B cell (primary cell): ENCODE results near the gene TMEM219. TPM values are rescaled to one million over a fixed set of nuclear protein-coding genes. Genes with fewer than 3 reads are reported as not detected.

ENCODE experiments used
- ATAC-seq: fragments of 200-7000 bp; cut with Tn5 transposase; one replicate; pipeline ENCODE4 v1.10.0; 2021; ENCODE audit warnings: low read depth, mild to moderate bottlenecking, moderate number of reproducible peaks, moderate library complexity
- CTCF ChIA-PET: fragments of 350-600 bp; sonication (Branson Sonifier 250); formaldehyde crosslinking; loops from one replicate; lab custom pipeline; 2021; ENCODE audit warnings: antibody characterized with exemption, inconsistent platforms; lab: Charles Lee
- POLR2A ChIA-PET: fragments of 350-600 bp; sonication (Branson Sonifier 250); formaldehyde crosslinking; loops from one replicate; lab custom pipeline; 2021; ENCODE audit warnings: antibody characterized with exemption; lab: Charles Lee
- DNase-seq: peaks from one replicate; pipeline ENCODE4 v3.0.0; 2013
- H2AFZ ChIP-seq: 2 replicates; pipeline ENCODE4 v1.6.1; 2012; ENCODE audit warnings: mild to moderate bottlenecking, low read depth, low read length; ENCODE audit not compliant: insufficient read depth, poor library complexity, severe bottlenecking
- H3K27ac ChIP-seq, 2 donors: 1 replicate in 1 of 2; 2 replicates in 1 of 2; pipeline ENCODE4 v1.5.1; 2012 to 2013; ENCODE audit warnings: low read length in 2 of 2, mild to moderate bottlenecking in 2 of 2, moderate library complexity in 1 of 2
- H3K27me3 ChIP-seq, 4 experiments: fragments of 200-600 bp in 1 of 4; sonication (generic) in 1 of 4; replicated peaks in 1 of 4; 1 replicate in 2 of 4; 2 replicates in 2 of 4; pipeline versions ENCODE4 v1.6.1 to v1.7.0; 2013 to 2016; ENCODE audit warnings: low read length in 3 of 4, mild to moderate bottlenecking in 2 of 4, mixed read lengths in 1 of 4, moderate library complexity in 1 of 4; ENCODE audit not compliant: insufficient read depth in 4 of 4, control insufficient read depth in 3 of 4; ENCODE audit errors: control extremely low read depth in 1 of 4
- H3K36me3 ChIP-seq, 2 experiments: replicated peaks in 1 of 2; 1 replicate in 1 of 2; 2 replicates in 1 of 2; pipeline versions ENCODE4 v1.6.1 to v1.7.1; 2013; ENCODE audit warnings: low read length in 1 of 2; ENCODE audit not compliant: insufficient read depth in 2 of 2, control insufficient read depth in 1 of 2; ENCODE audit errors: control extremely low read depth in 1 of 2, extremely low read depth in 1 of 2
- H3K4me1 ChIP-seq, 2 donors: fragments of 200-600 bp in 1 of 2; sonication (generic) in 1 of 2; 1 replicate in 1 of 2; 2 replicates in 1 of 2; pipeline versions ENCODE4 v1.5.1 to v1.6.1; 2013 to 2017; ENCODE audit warnings: low read length in 2 of 2; ENCODE audit not compliant: control insufficient read depth in 2 of 2, insufficient read depth in 2 of 2
- H3K4me2 ChIP-seq: replicated peaks from 2 replicates; pipeline ENCODE3; 2012; ENCODE audit warnings: mild to moderate bottlenecking, low read depth, low read length; ENCODE audit not compliant: poor library complexity, severe bottlenecking
- H3K4me3 ChIP-seq, 5 experiments: fragments of 200-600 bp in 1 of 5; sonication (generic) in 1 of 5; 1 replicate in 3 of 5; 2 replicates in 2 of 5; pipeline versions ENCODE4 v1.5.1 to v1.7.0; 2011 to 2016; ENCODE audit warnings: low read length in 4 of 5, mild to moderate bottlenecking in 4 of 5, low read depth in 2 of 5, control low read depth in 1 of 5, moderate library complexity in 1 of 5; ENCODE audit not compliant: insufficient read depth in 1 of 5; ENCODE audit errors: control extremely low read depth in 1 of 5, extremely low read depth in 1 of 5
- H3K79me2 ChIP-seq: fragments of 200-600 bp; sonication (generic); one replicate; pipeline ENCODE4 v1.6.0; 2016; ENCODE audit warnings: low read length; ENCODE audit not compliant: control insufficient read depth, insufficient read depth
- H3K9ac ChIP-seq: fragments of 200-600 bp; sonication (generic); 2 replicates; pipeline ENCODE4 v1.6.1; 2017; ENCODE audit warnings: mild to moderate bottlenecking, low read length, moderate library complexity
- H3K9me3 ChIP-seq, 3 donors: one replicate each; pipeline versions ENCODE4 v1.6.1 to v1.7.1; 2013; ENCODE audit warnings: low read length in 2 of 3; ENCODE audit not compliant: control insufficient read depth in 2 of 3, insufficient read depth in 1 of 3; ENCODE audit errors: control extremely low read depth in 1 of 3
- H4K20me1 ChIP-seq: 2 replicates; pipeline ENCODE4 v1.6.0; 2012; ENCODE audit warnings: mild to moderate bottlenecking, low read length; ENCODE audit not compliant: insufficient read depth, control insufficient read depth, poor library complexity, severe bottlenecking
- H3K27ac Mint-ChIP-seq: one replicate; pipeline ENCODE4 v1.8.0; 2021; ENCODE audit warnings: mixed read lengths
- H3K27me3 Mint-ChIP-seq: one replicate; pipeline ENCODE4 v1.8.0; 2021; ENCODE audit warnings: mixed read lengths
- H3K4me1 Mint-ChIP-seq: one replicate; pipeline ENCODE4 v1.8.0; 2021; ENCODE audit warnings: mixed read lengths
- H3K4me3 Mint-ChIP-seq: one replicate; pipeline ENCODE4 v1.8.0; 2021; ENCODE audit warnings: mixed read lengths
- H3K9me3 Mint-ChIP-seq: one replicate; pipeline ENCODE4 v1.8.0; 2022; ENCODE audit warnings: mixed read lengths; ENCODE audit not compliant: insufficient read depth
- EZH2 ChIP-seq: IDR thresholded peaks from 2 replicates; pipeline ENCODE4 v1.6.1; 2012; ENCODE audit warnings: borderline replicate concordance, low read depth, mild to moderate bottlenecking, moderate library complexity, low read length; ENCODE audit not compliant: insufficient read depth, poor library complexity, severe bottlenecking
- WGBS: methylation state at CpG from one replicate; pipeline ENCODE4 v1.1.5; 2013; ENCODE audit warnings: missing lambda C conversion rate; ENCODE audit not compliant: insufficient coverage; 5-methylcytosine and 5-hydroxymethylcytosine counted together
- intact Hi-C: fragments of 100-400 bp; cut with micrococcal nuclease; formaldehyde crosslinking; loops from one replicate; pipeline ENCODE4 v1.10.0; 2022
- polyA plus RNA-seq: library from polyadenylated mRNA; depleted of rRNA; stranded (reverse); fragments of >200 nt; gene quantifications from 2 replicates; pipeline ENCODE4 v1.2.3, GENCODE V29; 2012
- total RNA-seq, 2 donors: library from RNA; stranded (reverse); fragments of 120-200 nt in 1 of 2; gene quantifications; 1 replicate in 1 of 2; 2 replicates in 1 of 2; pipeline versions ENCODE4 v1.2.3 to v1.2.4, GENCODE V29; 2013 to 2022
- TF ChIP-seq, protein P1 (sequence below): fragments of 200-600 bp; IDR thresholded peaks from one replicate; pipeline ENCODE4 v1.8.0; 2022; ENCODE audit warnings: antibody characterized with exemption, mild to moderate bottlenecking

Gene TMEM219
- total and polyA plus RNA-seq, 2 donors (not counting 1 experiment from before 2014, with no cell fraction given), result 66.6 to 103 TPM

DNA sequence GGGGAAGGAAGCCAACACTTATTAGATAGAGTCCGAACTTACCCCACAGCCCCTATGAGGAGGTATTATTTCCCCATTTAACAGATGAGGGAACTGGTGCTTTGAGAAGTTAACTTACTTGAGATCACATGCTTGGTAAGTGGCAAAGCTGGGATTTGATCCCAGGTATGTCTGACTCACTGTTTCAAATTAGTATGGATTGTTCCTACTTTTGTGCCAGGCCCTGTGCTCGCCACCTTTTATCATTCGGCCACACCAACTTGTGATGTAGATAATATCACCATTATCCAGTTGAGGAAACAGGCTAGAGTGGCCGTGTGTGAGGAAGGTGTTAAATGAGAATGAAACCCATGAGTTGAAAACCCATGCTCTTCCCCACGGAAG lies 22.9 kb downstream of the TMEM219 start:
- ChIA-PET CTCF (no interaction called here), POLR2A (no interaction called here)
- H3K79me2 ChIP-seq, result no peaks in the 10 kb centered on the region
- no peak overlapping the region for H3K27ac Mint-ChIP-seq
- H3K4me3 ChIP-seq, result no peak overlapping the region
- H3K9ac ChIP-seq, result no peak overlapping the region
- H4K20me1 ChIP-seq, result no peaks in the 10 kb centered on the region
- H3K27me3 Mint-ChIP-seq, result no peaks in the 10 kb centered on the region
- intact Hi-C loops, result no loop called here
- 80% methylated on average over 1 of the region's 5 CpGs for WGBS
- peaks cover 0 to 84% of the 10 kb centered on the region in 2 experiments for H3K36me3 ChIP-seq
- DNase-seq, result no peak
- no peak overlapping the region for H2AFZ ChIP-seq
- H3K27me3 ChIP-seq, result no peaks in the 10 kb centered on the region
- no peak overlapping the region for H3K27ac ChIP-seq
- H3K9me3 Mint-ChIP-seq, result no peaks in the 10 kb centered on the region
- H3K4me3 Mint-ChIP-seq, result no peak overlapping the region
- no peaks in the 10 kb centered on the region for H3K9me3 ChIP-seq
- no peaks in the 10 kb centered on the region for H3K4me1 Mint-ChIP-seq
- no peak for TF ChIP-seq EZH2
- TF ChIP-seq, protein P1, sequence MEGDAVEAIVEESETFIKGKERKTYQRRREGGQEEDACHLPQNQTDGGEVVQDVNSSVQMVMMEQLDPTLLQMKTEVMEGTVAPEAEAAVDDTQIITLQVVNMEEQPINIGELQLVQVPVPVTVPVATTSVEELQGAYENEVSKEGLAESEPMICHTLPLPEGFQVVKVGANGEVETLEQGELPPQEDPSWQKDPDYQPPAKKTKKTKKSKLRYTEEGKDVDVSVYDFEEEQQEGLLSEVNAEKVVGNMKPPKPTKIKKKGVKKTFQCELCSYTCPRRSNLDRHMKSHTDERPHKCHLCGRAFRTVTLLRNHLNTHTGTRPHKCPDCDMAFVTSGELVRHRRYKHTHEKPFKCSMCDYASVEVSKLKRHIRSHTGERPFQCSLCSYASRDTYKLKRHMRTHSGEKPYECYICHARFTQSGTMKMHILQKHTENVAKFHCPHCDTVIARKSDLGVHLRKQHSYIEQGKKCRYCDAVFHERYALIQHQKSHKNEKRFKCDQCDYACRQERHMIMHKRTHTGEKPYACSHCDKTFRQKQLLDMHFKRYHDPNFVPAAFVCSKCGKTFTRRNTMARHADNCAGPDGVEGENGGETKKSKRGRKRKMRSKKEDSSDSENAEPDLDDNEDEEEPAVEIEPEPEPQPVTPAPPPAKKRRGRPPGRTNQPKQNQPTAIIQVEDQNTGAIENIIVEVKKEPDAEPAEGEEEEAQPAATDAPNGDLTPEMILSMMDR, result no peak
- no peak overlapping the region for H3K4me2 ChIP-seq
- no peaks in the 10 kb centered on the region for H3K4me1 ChIP-seq
- ATAC-seq, result no peak

DNA sequence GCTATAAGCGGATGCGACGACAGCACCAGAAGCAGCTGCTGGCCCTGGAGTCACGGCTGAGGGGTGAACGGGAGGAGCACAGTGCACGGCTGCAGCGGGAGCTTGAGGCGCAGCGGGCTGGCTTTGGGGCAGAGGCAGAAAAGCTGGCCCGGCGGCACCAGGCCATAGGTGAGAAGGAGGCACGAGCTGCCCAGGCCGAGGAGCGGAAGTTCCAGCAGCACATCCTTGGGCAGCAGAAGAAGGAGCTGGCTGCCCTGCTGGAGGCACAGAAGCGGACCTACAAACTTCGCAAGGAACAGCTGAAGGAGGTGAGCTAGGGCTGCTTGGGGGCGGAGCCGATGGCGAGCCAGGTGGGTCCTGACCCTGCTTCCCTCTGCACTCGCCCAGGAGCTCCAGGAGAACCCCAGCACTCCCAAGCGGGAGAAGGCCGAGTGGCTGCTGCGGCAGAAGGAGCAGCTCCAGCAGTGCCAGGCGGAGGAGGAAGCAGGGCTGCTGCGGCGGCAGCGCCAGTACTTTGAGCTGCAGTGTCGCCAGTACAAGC lies 23.5 kb downstream of the TMEM219 start:
- POLR2A ChIA-PET, result interaction anchor here (0.6 kb wide), 1 partner anchor 11 kb away, joined by 4 read pairs; the partner anchor contains the start of gene INO80E
- no peaks in the 10 kb centered on the region for H3K27me3 ChIP-seq
- H3K79me2 ChIP-seq, result no peaks in the 10 kb centered on the region
- Mint-ChIP-seq H3K27me3 (no peaks in the 10 kb centered on the region), H3K4me3 (no peak overlapping the region), H3K9me3 (no peaks in the 10 kb centered on the region), H3K4me1 (no peaks in the 10 kb centered on the region), H3K27ac (no peak overlapping the region)
- no peak overlapping the region for H2AFZ ChIP-seq
- ATAC-seq, result no peak
- DNase-seq, result no peak
- no peaks in the 10 kb centered on the region for H4K20me1 ChIP-seq
- 98% methylated on average over 27 of the region's 28 CpGs for WGBS
- H3K4me3 ChIP-seq, result no peak overlapping the region
- intact Hi-C loops, result no loop called here
- TF ChIP-seq, protein P1, result no peak
- no peak for TF ChIP-seq EZH2
- peaks cover 0 to 81% of the 10 kb centered on the region in 2 experiments for H3K36me3 ChIP-seq
- no peak overlapping the region for H3K27ac ChIP-seq
- H3K4me2 ChIP-seq, result no peak overlapping the region
- H3K9ac ChIP-seq, result no peak overlapping the region
- H3K9me3 ChIP-seq, result no peaks in the 10 kb centered on the region
- no peaks in the 10 kb centered on the region for H3K4me1 ChIP-seq
- CTCF ChIA-PET, result no interaction called here
